GM21367 (cell line): Measurements from ENCODE around the gene HOXB6.

ENCODE experiments used
- ATAC-seq: cut with Tn5 transposase; IDR thresholded peaks from one replicate; pipeline ENCODE4 v1.9.1; 2021; ENCODE audit not compliant: unreplicated experiment

Gene HOXB6

DNA sequence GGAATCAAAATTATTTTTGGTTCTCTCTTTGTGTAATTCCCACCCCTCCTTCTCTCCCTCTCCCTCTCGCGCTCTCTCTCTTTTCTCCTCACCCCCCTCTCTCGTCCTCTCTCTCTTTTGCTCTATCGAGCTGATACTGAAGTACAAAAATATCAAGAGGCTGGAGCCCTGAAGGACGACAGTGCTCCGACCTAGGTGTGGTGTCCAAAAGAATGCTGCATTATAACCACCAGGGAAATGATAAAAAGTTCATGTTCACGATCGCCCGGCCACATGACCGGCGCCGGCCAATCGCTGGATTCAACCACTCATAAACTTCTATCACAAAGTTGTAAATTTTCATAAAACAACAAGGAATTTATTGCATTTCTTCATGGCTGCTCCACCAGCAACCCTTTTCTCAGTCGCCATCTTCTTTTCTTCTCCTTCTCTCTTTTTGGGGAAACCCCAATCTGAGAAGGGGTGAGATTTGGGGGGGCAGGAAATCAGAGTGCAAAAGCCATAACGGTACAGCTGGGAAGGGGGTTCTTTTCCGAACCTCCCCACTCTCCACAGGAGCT, at the start of gene HOXB6:
HOXB6 (minus strand) TSS at position 217 of the 560 bp plus-strand sequence. CDS start 6,836 bp downstream, outside the sequence.
- no peak for ATAC-seq

DNA sequence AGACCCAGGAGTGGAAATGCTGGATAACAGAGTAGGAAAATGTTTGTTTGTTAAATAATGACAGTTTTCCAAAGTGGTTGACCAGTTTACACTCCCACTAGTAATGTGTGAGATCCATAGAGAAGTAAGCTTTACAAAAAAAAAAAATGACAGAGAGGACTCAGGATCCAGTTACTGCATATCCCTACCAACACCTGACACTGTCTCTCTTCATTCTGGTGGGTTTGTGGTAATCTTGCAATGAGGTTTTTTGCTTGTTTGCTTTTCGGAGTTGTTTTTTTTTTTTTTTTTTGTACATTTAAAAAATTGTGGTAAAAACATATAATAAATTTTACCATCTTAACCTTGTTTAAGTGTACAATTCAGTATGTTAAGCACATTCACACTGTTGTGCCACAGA, 45.0 kb upstream of the HOXB6 start:
- ATAC-seq, result no peak

DNA sequence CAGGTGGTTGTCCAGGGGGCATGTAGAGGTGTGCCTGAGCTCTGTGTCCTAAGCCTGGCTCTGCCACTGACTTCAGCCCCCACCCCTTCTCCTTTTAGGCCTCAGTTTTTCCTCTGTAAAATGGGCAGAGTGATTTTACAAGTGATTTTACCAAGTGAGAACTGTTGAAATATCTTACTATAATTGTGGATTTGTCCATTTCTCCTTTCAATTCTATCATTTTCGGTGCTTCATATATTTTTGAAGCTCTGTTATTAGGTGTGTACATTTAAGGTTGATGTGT, 43.1 kb upstream of the HOXB6 start:
- ATAC-seq, result no peak

DNA sequence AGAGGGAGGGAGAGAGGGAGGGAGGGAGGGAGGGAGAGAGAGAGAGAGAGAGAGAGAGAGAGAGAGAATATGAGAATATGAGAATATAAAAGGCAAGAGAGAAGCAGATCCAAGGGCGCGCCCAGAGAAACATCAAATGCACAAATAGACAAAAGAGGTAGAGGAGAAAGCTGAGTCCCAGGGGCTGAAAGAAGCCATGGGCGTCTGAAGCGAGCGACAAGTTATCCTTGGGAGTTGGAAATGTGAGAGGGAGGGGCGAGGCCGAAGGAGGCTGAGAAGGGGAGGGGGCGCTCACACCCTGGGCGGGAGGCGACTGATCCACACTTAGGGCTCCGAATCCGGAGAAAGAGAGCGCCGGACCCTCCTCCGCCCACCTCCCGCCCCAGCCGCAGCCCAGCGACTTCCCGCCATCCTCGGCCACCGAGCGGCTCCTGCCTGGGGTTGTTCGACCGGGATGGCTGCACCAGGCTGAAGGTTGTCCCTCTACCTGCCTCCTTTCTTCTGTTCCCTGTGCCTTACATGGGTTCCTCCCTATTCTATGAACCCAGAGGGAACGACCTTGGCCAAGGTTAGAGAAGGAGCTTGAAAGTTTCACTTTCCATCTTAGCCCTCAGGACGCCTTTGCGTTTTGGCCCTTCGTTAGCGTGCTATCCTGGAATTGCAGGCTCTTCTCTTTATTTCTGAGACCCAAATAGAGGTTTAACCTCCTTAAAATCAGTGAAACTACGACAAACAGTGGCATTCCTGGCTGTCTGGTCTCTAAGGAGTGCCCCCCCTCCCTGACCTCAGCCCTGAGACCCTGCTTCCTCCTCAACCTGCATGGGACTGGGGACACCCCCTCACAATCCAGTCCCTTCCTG, 42.5 kb upstream of the HOXB6 start:
- ATAC-seq, result no peak

DNA sequence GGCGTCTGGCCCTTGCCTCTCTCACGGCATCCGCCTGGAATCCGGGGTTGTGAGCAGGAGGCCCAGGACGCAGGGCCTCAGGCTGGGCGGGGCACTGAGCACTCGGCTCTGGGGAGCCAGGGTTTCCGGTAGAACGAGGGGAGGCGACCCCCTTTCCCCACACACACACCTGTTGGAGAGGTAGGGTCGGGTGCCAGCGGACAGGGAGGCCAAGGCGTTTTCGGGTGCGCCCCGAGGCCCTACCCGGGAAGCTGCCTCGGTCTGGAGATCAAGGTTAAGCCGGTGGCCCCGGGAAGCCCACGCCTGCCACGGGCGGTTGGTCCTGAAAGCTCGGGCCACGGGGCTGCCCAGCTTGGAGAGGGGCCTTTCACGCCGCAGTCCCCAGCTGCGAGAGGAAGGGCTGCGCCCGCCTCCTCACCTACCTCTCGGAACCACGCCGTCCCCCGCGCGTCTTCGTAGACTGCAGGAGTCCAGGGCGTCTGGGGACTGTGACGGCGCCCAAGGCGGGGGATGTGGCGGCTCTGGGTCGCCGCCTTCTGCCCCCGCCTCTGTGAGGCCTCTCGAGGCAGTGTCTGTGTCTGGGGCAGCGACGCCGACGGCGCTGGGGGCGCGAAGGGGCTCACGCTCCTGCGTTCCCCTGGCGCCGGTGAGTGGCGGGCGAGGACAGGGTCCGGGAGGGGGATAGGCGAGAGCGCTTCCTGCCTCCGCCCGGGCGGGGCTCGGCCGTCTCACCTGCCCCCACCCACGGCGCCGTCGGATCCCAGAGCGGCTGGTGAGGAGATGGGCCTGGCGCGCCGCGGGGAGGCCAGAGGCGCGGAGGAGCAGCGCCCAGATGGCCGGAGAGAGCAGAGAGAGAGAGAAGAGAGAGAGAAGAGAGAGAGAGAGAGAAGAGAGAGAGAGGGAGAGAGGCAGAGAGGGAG, 41.7 kb upstream of the HOXB6 start:
- ATAC-seq, result no peak

DNA sequence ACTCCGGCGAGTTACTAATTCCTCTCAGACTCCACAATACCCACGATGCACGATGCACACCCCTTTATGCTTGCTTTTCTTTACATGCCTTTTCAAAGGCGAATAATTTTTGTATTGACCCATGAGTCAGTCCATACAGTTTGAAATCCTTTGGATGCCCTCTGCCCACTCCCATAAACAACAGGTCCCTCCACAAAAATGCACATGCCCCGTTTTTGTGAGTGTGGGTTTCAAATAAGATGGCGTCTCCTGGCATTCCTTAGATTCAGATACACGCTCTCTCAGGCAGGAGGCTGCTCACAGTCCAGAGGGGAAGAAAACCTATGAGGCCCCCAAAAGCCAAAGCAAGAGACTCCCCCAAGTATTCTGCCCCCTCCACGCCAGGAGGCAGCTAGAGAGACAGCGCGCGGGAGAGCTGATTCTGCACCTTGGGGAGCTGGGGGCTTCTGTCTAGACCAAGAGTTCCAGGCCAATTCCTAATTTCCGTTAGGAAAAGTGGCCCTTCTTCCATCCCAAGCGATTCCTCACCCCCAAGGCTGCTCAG, 40.9 kb upstream of the HOXB6 start:
- no peak for ATAC-seq

DNA sequence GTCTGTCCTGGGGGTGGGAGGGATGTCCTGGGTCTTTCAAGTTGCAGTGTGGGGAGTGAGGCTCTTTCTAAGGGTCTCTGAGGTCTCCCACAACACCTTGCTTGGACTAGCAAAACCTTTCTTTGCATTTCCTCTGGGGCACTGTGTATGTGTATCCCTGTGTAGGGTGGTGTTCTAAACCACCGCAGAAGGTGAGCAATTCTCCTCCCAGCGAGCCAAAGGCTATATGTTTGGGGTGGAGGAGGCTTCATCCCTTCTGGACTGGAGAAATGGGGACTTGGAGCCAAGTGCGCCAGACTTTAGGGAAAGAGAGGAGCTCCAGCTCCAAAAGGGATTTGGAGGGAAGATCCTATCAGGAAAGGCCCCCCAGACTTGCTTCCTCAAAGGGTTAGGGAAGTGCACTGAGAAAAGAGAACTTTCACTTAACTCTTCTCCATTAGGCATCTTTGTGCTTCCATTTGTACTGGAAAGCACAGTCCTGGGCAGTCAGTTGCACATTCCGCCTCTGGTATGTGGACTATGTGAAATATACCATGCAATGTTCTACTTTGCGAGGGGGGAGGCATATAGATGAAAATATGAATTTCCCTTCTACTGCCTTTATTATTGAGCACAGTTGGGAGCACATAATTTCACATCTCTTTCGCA, 40.2 kb upstream of the HOXB6 start:
- ATAC-seq, result no peak

DNA sequence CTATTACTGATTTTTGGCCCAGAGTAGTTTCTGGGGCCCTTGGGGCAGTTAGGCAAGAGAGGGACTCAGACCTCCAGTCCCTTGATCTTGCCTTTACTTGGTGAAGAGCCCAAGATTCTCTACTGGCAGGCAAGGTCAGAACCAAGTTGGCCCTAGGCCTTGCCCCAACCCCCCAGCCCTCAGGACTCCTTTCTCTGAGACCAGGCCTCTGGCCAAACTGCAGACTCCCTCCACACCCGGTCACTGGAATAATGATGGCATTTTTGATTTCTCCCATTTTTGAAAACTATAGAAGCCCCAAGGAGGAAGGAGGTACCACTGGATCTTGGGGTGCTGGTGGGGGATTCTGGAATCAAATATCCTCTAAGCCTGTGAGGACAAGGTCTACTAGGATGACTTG, 39.4 kb upstream of the HOXB6 start:
- no peak for ATAC-seq

DNA sequence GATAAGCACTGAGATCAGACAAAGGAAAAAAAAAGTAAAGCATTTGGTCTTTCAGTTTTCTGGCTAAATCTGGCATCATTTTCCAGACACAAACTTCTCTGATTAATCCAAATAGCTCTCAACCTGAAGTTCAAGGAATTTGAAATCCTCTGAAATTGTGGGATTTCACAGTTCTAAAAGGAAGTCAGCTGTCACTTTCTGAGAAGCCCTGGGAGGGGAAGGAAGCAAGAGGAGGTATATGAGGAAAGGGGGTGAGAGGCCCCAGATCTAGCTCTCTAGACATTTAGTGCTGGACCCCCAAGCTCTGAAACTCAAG, 38.9 kb upstream of the HOXB6 start:
- no peak for ATAC-seq

DNA sequence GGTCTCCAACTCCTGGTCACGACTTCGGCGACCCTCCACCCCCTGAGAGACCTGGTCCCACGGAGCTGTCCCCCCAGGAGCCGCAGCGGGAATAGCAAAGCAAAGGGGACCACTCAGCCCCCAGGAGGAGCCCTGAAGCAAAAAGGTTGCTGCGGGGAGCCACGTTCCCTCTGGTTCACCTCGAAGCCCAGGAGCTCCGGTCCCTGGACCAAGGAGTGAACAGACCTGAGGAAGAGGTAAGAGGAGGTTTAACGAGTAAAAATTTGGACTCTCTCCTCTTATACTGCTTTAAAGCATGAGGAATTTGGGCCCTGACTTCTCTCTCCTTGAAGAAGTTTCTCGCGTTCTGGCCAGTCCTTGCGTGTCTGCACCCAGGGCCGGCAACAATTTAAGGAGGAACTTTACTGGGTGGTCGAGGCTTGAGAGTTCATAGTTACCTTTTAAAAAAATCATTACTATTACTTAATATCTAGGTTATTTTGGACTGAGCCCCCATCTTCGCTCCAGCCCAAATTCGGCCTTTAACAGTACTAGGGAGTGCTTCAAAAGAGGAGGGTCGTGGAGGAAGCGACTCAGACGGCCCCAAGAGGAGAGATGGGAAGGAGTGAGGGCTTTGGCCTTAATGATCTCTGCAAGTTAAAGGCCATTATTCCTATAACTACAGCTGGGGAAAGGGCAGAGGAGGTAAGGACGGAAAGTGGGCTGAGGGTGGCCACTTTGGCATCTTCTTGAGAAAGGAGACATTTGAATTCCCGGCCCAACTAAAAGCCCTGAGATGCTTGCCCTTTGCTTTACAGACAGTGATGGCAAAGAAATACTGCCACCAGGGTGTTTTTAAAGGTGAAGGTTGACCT, 38.3 kb upstream of the HOXB6 start:
- ATAC-seq, result no peak

DNA sequence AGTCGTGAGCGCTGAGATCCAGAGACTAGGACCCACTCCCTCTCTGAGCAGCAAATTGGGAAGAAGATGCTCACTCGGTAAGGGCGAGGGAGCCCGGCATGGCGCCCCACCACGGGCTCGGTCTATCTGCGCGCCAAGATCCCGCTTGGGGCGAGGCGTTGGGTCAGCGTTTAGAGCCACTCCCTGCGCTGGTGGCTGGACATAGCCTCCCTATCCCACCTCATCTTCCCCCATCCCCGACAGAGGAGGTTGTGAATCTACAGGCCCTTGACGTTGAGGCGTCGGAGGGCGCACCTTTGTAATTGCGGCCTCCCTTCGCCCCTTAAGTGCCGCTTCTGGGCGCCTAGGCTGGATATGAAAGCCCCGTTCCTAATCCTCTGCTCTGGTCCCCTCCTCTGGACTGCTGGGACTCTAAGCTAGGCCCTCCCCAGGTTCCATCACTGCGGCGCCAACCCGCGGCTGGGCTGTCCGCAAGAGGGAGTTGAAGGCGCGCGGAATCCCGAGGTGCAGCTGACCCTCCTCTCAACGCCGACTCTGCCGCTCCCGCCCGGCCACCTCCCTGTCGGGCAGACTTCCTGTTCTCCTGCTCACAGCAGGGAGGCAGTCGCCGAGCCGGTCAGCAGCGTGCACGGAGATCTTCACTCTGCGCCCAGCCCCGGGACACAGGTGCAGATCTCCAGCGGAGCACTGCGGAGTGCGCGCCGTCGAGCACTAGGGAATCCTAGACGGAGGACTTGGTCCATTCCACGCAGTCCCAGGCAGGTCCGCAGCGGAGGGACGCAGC, 37.5 kb upstream of the HOXB6 start:
- no peak for ATAC-seq

DNA sequence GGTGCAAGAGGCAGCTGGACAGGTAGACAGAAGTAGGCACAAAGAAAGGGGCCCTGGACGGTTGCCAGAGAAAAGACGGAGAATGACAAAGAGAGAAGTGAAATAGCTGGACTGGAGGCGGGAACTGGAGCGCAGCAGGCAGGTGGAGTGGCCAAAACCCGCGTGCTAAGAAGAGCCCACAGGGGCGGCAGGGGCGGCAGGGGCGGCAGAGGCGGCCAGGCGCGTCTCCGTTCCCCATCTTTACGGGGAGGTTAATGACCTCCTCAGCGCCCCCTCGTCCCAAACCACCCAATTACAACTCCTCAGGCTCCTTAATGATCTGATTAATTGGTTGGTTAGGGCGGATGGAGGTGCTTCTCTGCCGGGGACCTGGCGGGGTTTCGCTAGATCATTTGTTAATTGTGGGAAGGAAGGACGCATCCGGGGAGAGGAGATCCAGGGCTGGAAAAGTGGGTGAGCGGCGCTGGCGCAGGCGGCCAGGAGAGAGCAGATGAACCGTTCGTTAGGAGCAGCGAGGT, 36.8 kb upstream of the HOXB6 start:
- ATAC-seq, result no peak

DNA sequence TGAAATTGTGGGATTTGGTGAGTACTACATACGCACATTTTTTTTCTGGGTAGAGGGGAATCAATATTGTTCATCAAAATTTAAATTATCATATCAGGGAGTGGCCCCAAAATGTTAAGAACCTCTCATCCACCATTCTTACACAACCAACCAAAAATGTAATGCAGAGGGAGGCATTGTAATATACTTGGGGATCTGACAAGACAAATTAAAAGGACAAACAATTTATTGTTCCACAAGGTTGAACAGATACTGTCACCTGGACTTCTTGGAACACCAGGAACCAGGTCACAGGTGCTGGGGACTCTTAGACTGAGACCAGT, 36.0 kb upstream of the HOXB6 start:
- ATAC-seq, result no peak

DNA sequence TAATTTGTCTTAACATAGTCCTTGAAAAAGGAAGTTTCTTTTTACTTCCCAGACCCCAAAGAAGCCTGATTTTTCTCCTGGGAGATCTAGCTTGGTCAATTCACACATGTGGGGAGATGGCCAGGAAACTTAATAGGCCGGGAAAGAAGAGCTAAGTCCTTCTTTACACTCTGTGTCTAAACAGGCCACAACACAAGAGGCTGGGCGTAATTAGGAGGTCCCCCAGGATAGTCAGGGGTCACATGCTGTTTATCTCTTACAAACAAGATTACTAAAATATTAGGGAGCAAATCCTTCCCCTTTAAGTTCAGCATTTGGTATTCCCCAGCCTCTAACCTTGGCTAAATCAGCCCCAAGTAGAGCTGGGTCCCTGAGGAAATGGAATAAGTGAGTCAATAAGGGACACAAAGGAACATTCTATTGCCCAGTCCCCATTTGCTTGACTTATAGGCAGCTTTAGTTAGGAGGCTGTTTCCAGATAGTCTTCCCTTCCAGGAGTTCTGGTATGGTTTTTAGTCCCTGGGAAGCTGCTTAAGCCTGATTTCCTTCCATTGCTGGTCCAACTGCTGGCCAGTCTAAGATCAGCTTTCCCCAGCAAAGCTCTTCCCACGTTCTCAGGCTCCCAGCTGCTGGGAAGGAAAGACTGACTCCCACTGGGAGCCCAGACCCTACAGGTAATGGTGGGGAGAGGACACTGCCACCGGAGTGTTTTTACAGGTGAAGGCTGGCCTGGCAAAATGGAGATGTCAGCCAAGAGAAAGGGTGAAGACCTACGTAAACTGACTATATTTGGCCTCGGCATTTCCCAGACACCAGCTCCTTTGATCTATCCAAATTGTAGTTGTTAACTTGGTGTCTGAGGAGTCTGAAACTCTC, 35.4 kb upstream of the HOXB6 start:
- no peak for ATAC-seq

DNA sequence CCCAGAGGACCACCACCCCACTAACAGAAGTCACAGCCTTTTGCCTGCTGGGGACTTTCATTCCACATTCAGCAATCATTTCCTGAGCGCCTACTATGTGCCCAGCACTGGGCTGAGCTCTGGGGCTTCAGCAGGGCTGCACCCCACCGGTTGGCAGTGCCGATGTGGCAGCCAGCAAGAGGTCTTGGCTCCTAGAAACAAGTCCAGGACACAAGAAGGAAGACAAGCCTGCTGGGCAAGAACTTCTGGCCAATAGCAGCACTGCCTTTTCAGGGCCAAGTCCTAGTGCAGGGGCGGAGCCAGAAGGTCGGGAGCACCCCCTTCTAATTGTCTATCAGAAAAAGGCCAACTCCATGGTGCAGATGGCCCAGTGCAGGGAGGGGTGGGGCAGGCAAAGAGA, 34.4 kb upstream of the HOXB6 start:
- ATAC-seq, result no peak

DNA sequence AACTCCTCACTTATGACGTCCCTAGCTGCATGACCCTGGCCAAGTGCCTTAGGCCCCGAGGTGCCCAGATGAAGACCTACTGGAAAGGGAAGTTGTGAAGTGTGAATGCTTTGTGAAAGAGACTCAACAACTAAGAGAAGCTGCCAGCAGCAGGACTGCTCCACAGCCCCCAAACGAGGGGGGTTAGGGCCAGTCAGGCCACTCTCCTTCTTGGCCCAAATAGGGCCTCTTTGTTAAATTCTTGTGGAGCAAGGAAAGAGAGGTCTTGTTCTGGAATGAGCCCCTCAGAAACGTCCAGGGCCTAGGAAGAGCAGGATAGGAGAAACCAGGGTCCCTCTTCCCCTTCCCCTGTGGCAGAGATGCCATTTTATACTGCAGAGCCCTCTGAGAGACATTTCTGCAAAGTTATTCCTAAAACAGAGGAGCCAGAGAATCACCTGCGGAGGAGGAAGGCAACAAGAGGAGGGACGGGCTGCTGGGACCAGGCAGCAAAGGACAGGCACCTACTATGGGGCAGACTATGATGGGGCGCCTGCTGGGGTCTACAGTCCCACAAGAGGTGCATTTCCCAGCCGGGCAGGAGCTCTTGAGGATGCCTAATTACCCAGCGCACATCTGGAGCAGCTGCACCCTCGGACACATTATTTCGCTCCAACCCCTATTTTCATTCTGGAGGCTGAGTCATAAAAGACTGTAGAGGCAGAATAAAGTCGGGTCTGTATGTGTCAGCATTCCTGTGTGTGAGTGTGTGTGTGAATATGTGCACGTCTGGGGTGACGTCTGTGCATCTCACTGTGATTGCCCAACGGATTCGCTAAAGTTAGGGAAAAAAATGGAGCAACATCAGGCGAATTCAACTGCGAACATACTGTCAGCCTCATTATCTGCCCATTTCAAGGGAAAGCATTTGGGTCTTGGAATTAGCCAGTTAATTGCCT, 32.8 kb upstream of the HOXB6 start:
- ATAC-seq, result no peak

DNA sequence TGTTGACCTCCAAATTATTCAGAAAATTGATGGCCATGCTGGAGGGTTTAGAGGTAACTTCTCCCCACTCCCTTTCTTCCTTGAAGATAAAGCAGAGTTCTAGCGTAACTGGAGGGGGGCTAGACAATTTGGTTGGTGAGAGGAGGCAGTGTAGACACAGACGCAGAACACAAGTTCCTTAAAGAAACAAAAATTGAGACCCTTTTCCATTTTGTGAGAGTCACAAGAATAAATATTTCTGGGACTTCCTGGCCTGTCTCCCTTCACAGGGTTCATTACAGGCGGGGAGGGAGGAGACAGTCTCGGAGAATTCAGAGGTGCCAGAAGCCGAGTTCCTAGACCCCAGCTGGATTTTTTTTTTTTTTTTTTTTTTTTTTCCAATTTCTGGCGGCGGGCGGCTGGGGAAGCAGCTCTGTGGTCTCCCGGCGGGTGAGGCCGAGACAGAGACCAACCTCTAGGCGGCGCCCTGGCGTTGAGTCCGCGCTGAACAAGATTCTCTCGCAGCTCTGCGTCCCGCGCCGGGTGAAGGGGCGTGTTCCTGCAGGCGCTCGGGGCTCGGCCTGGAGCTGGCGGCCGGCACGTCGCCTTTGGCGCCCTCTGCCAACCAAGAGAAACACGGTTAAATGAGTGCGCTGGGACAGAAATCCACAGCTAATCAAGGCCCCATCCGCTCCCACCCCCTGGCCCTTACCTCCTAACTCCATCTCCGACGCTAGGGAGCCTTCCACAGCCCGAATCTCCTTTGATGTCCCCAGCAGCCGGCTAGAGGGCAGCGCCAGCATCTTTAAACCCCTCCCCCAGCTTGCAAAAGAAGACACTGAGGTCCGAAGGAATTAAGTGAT, 31.6 kb upstream of the HOXB6 start:
- ATAC-seq, result no peak
